PC-3 (cell line): Measurements from ENCODE around the gene MS4A7. TPM values are rescaled to one million over a fixed set of nuclear protein-coding genes. Genes with fewer than 3 reads are reported as not detected.

Experiments
- ATAC-seq: fragments of 200-7000 bp; cut with Tn5 transposase; 2 replicates; pipeline ENCODE4 v1.9.1; 2020; ENCODE audit warnings: mild to moderate bottlenecking, moderate library complexity
- BruUV-seq: library from RNA; stranded (reverse); fragments of 400-500 nt; replicated peaks from 2 replicates; lab custom pipeline; 2021; lab: Mats Ljungman, UMichigan
- CTCF ChIA-PET: fragments of 300-600 bp; sonication (Branson Sonifier 250); formaldehyde crosslinking; loops from one replicate; lab custom pipeline; 2022; ENCODE audit warnings: antibody characterized with exemption; lab: Charles Lee
- POLR2A ChIA-PET: fragments of 300-600 bp; sonication (Branson Sonifier 250); formaldehyde crosslinking; loops from one replicate; lab custom pipeline; 2022; ENCODE audit warnings: antibody characterized with exemption; ENCODE audit not compliant: unreplicated experiment; lab: Charles Lee
- DNase-seq: peaks from one replicate; pipeline ENCODE4 v3.0.0-alpha.2; 2015
- H2AFZ ChIP-seq: fragments of 300-600 bp; sonication (generic); 2 replicates; pipeline ENCODE4 v1.6.0; 2016; ENCODE audit warnings: antibody characterized with exemption, low read length
- H3F3A ChIP-seq: fragments of 300-600 bp; sonication (generic); one replicate; pipeline ENCODE4 v1.6.0; 2017; ENCODE audit warnings: antibody characterized with exemption, low read length, control low read depth, mild to moderate bottlenecking; ENCODE audit not compliant: unreplicated experiment
- H3K27ac ChIP-seq: fragments of 300-600 bp; sonication (generic); 2 replicates; pipeline ENCODE4 v1.5.1; 2016; ENCODE audit warnings: mild to moderate bottlenecking, low read length
- H3K27me3 ChIP-seq: fragments of 300-600 bp; sonication (generic); 2 replicates; pipeline ENCODE4 v1.6.1; 2016; ENCODE audit warnings: low read length, mixed read lengths
- H3K36me3 ChIP-seq: fragments of 300-600 bp; sonication (generic); 2 replicates; pipeline ENCODE4 v1.6.1; 2016; ENCODE audit warnings: low read depth, mixed run types, low read length, mixed read lengths
- H3K4me1 ChIP-seq: fragments of 300-600 bp; sonication (generic); 2 replicates; pipeline ENCODE4 v1.5.1; 2016; ENCODE audit warnings: low read length; ENCODE audit not compliant: insufficient read depth
- H3K4me2 ChIP-seq: fragments of 300-600 bp; sonication (generic); 2 replicates; pipeline ENCODE4 v1.6.0; 2016; ENCODE audit warnings: low read length
- H3K4me3 ChIP-seq: fragments of 300-600 bp; sonication (generic); 2 replicates; pipeline ENCODE4 v1.5.1; 2016; ENCODE audit warnings: mild to moderate bottlenecking, low read length, mixed read lengths
- H3K79me2 ChIP-seq: fragments of 300-600 bp; sonication (generic); 2 replicates; pipeline ENCODE4 v1.6.1; 2017; ENCODE audit warnings: low read length, mixed read lengths
- H3K9ac ChIP-seq: fragments of 300-600 bp; sonication (generic); 2 replicates; pipeline ENCODE4 v1.6.0; 2016; ENCODE audit warnings: mild to moderate bottlenecking, low read length
- H3K9me2 ChIP-seq: fragments of 300-600 bp; sonication (generic); replicated peaks from 2 replicates; pipeline ENCODE4 v1.6.1; 2016; ENCODE audit warnings: mixed run types, low read length, mixed read lengths
- H3K9me3 ChIP-seq: fragments of 300-600 bp; sonication (generic); 2 replicates; pipeline ENCODE4 v1.6.1; 2016; ENCODE audit warnings: low read length, mixed read lengths
- H4K20me1 ChIP-seq: fragments of 300-600 bp; sonication (generic); 2 replicates; pipeline ENCODE4 v1.6.1; 2016; ENCODE audit warnings: low read length, mixed read lengths
- CTCF ChIP-seq: fragments of 300-600 bp; sonication (generic); conservative IDR thresholded peaks from 2 replicates; pipeline ENCODE4 v1.5.1; 2017; ENCODE audit warnings: antibody characterized with exemption, low read depth, mild to moderate bottlenecking, low read length
- EZH2 ChIP-seq: fragments of 300-600 bp; sonication (generic); IDR thresholded peaks from one replicate; pipeline ENCODE4 v1.6.1; 2017; ENCODE audit warnings: antibody characterized with exemption, mild to moderate bottlenecking, low read length; ENCODE audit not compliant: unreplicated experiment
- EZH2phosphoT487 ChIP-seq: fragments of 300-600 bp; sonication (generic); IDR thresholded peaks from 2 replicates; pipeline ENCODE4 v1.6.1; 2018; ENCODE audit warnings: mild to moderate bottlenecking, antibody characterized with exemption, low read length, borderline replicate concordance
- intact Hi-C: fragments of 100-400 bp; cut with micrococcal nuclease; formaldehyde crosslinking; loops from 2 replicates; pipeline ENCODE4 v1.9.0; 2023
- total RNA-seq: library from RNA; depleted of rRNA; stranded (reverse); fragments of >200 nt; gene quantifications from 2 replicates; pipeline ENCODE4 v1.2.3, GENCODE V29; 2014

The MS4A7 gene
- total RNA-seq, 1 experiment from 2014 or later: 2.1 TPM

- ATAC-seq: no peak
- no peaks in the 10 kb centered on the region for H3K9me3 ChIP-seq
- no peaks in the 10 kb centered on the region for H4K20me1 ChIP-seq
- ChIA-PET CTCF (no interaction called here), POLR2A (no interaction called here)
- no TSS peak for BruUV-seq
- peaks cover 39% of the 10 kb centered on the region for H3K4me1 ChIP-seq
- intact Hi-C loops: no loop called here
- peak overlapping the region; percentile 39 for H3K9ac ChIP-seq
- no peaks in the 10 kb centered on the region for H3K27me3 ChIP-seq
- TF ChIP-seq EZH2phosphoT487 (no peak), CTCF (no peak), EZH2 (no peak)
- no peaks in the 10 kb centered on the region for H3K79me2 ChIP-seq
- no peaks in the 10 kb centered on the region for H3K36me3 ChIP-seq
- peak overlapping the region; percentile 90 for H3K27ac ChIP-seq
- H3F3A ChIP-seq: no peaks in the 10 kb centered on the region
- no peak overlapping the region for H2AFZ ChIP-seq
- DNase-seq: peak; percentile 6
- peak overlapping the region; percentile 79 for H3K4me2 ChIP-seq
- H3K9me2 ChIP-seq: no peaks in the 10 kb centered on the region
- no peak overlapping the region for H3K4me3 ChIP-seq
These were observed 763 bp upstream of the MS4A7 start for GRCh38 chr11:60377401-60378136.

GRCh38 chr11:60389279-60389910 lies 11.1 kb downstream of the MS4A7 start:
- H3K9me2 ChIP-seq: no peaks in the 10 kb centered on the region
- no peaks in the 10 kb centered on the region for H3K9me3 ChIP-seq
- no peak overlapping the region for H3K4me3 ChIP-seq
- H3K9ac ChIP-seq: no peak overlapping the region
- ATAC-seq: no peak
- no peak overlapping the region for H2AFZ ChIP-seq
- CTCF ChIA-PET: no interaction called here
- intact Hi-C loops: no loop called here
- H3K27ac ChIP-seq: no peak overlapping the region
- H3K4me2 ChIP-seq: no peak overlapping the region
- peaks cover 18% of the 10 kb centered on the region; the same call in 1 of the 2 replicates for H3K27me3 ChIP-seq
- BruUV-seq: no TSS peak
- no peaks in the 10 kb centered on the region for H4K20me1 ChIP-seq
- no peak for TF ChIP-seq EZH2phosphoT487
- no peak for TF ChIP-seq CTCF
- TF ChIP-seq EZH2: no peak
- no peaks in the 10 kb centered on the region for H3K4me1 ChIP-seq
- no peaks in the 10 kb centered on the region for H3F3A ChIP-seq
- DNase-seq: no peak
- no peaks in the 10 kb centered on the region for H3K36me3 ChIP-seq
- H3K79me2 ChIP-seq: no peaks in the 10 kb centered on the region
- POLR2A ChIA-PET: no interaction called here

- BruUV-seq: no TSS peak
- no peaks in the 10 kb centered on the region for H3K9me3 ChIP-seq
- no peak for DNase-seq
- ChIA-PET POLR2A (no interaction called here), CTCF (no interaction called here)
- ATAC-seq: no peak
- H3K4me2 ChIP-seq: no peak overlapping the region
- peaks cover 24% of the 10 kb centered on the region; the same call in 1 of the 2 replicates for H3K27me3 ChIP-seq
- intact Hi-C loops: no loop called here
- no peak overlapping the region for H3K27ac ChIP-seq
- no peaks in the 10 kb centered on the region for H3F3A ChIP-seq
- H3K4me1 ChIP-seq: no peaks in the 10 kb centered on the region
- no peaks in the 10 kb centered on the region for H3K36me3 ChIP-seq
- no peak overlapping the region for H2AFZ ChIP-seq
- no peak for TF ChIP-seq EZH2
- H3K9me2 ChIP-seq: no peaks in the 10 kb centered on the region
- no peak overlapping the region for H3K9ac ChIP-seq
- H3K79me2 ChIP-seq: no peaks in the 10 kb centered on the region
- no peak overlapping the region for H3K4me3 ChIP-seq
- H4K20me1 ChIP-seq: no peaks in the 10 kb centered on the region
These were observed 12.1 kb downstream of the MS4A7 start for GRCh38 chr11:60390419-60390818.
